ENCODE results near the gene XBP1. TPM values are rescaled to one million over a fixed set of nuclear protein-coding genes. Genes with fewer than 3 reads are reported as not detected.

Gene XBP1
- total and polyA plus RNA-seq, 2 experiments from 2014 or later, result 96.8 to 179 TPM

- no peaks in the 10 kb centered on the region for H3K27me3 ChIP-seq
- peaks cover 32% of the 10 kb centered on the region for H3K36me3 ChIP-seq
- TF ChIP-seq, protein P1, sequence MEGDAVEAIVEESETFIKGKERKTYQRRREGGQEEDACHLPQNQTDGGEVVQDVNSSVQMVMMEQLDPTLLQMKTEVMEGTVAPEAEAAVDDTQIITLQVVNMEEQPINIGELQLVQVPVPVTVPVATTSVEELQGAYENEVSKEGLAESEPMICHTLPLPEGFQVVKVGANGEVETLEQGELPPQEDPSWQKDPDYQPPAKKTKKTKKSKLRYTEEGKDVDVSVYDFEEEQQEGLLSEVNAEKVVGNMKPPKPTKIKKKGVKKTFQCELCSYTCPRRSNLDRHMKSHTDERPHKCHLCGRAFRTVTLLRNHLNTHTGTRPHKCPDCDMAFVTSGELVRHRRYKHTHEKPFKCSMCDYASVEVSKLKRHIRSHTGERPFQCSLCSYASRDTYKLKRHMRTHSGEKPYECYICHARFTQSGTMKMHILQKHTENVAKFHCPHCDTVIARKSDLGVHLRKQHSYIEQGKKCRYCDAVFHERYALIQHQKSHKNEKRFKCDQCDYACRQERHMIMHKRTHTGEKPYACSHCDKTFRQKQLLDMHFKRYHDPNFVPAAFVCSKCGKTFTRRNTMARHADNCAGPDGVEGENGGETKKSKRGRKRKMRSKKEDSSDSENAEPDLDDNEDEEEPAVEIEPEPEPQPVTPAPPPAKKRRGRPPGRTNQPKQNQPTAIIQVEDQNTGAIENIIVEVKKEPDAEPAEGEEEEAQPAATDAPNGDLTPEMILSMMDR (IDR thresholded peaks at IDR 0.05; ENCODE audit: low read depth, low read length), result no peak
- H3K9me3 ChIP-seq (ENCODE audit: low read depth), result no peaks in the 10 kb centered on the region
- H3K27ac ChIP-seq, result no peak overlapping the region
- no peak overlapping the region for H3K4me3 ChIP-seq
- no peak for DNase-seq (ENCODE audit: low read depth in 1 of 2, low spot score in 1 of 2)
- peaks cover 13% of the 10 kb centered on the region for H3K4me1 ChIP-seq (ENCODE audit: low read depth)
Measured at GRCh38 chr22:28780296-28780695, 20.1 kb downstream of the XBP1 start.

GRCh38 chr22:28779833-28780232, 20.5 kb downstream of the XBP1 start:
- no peaks in the 10 kb centered on the region for H3K27me3 ChIP-seq
- H3K36me3 ChIP-seq, result peaks cover 27% of the 10 kb centered on the region
- peaks cover 13% of the 10 kb centered on the region for H3K4me1 ChIP-seq (ENCODE audit: low read depth)
- DNase-seq (ENCODE audit: low read depth in 1 of 2, low spot score in 1 of 2), result no peak
- no peaks in the 10 kb centered on the region for H3K9me3 ChIP-seq (ENCODE audit: low read depth)
- no peak overlapping the region for H3K4me3 ChIP-seq
- H3K27ac ChIP-seq, result peak overlapping the region; percentile 13
- TF ChIP-seq, protein P1 (IDR thresholded peaks at IDR 0.05; ENCODE audit: low read depth, low read length), result no peak

DNA sequence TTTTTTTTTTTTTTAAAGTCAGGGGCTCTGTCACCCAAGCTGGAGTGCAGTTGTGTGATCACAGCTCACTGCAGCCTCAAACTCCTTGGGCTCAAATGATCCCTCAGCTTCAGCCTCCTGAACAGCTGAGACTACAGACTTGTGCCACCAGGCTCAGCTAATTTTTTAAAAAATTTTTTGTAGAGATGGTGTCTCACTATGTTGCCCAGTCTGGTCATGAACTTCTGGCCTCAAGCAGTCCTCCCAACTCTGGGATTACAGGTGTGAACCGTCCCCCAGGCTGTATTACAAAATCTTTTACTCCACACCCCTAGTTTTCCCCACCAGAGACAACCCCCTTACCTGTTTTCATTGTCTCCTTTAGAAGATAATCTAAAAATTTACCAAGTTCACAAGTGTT, 26.0 kb downstream of the XBP1 start:
- Histone ChIP-seq H3K9me3 (ENCODE audit: low read depth) (no peaks in the 10 kb centered on the region), H3K4me1 (ENCODE audit: low read depth) (peaks cover 8% of the 10 kb centered on the region), H3K4me3 (no peak overlapping the region), H3K27me3 (no peaks in the 10 kb centered on the region), H3K36me3 (peaks cover 5% of the 10 kb centered on the region), H3K27ac (no peak overlapping the region)
- DNase-seq (ENCODE audit: low read depth in 1 of 2, low spot score in 1 of 2), result no peak
- TF ChIP-seq, protein P1 (IDR thresholded peaks at IDR 0.05; ENCODE audit: low read depth, low read length), result no peak

DNA sequence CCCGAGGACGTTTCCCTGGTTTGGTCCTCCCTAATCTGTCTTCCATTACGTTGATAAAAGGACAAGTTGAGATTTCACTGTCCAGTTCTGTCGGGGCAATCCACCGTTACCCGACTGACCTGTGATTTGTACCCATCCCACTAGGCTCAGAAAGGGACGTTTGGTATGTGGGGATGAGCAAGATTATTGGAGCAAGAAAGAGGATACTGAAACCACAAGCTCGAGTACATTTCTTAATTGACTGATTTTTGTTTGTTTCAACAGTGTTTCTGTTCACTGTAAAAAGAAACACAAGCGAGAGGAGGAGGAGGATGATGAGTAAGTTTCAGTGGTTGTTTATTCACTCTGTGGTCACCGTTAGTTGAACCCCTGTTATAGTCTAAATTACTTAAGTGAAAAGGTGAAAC, 26.9 kb downstream of the XBP1 start:
- Histone ChIP-seq H3K36me3 (peaks cover 5% of the 10 kb centered on the region), H3K27ac (peak overlapping the region; percentile 99)
- DNase-seq (ENCODE audit: low read depth in 1 of 2, low spot score in 1 of 2), result peak in 1 of 2 donors; percentile 34

GRCh38 chr22:28772633-28773460, 27.5 kb downstream of the XBP1 start, which contains the start of gene CCDC117:
Gene CCDC117, plus strand, starts transcription at chr22:28772695. Its CDS starts 155 bp downstream, at chr22:28772850.
- Histone ChIP-seq H3K27me3 (no peaks in the 10 kb centered on the region), H3K27ac (peak within 1 kb of the TSS; percentile 99), H3K9me3 (ENCODE audit: low read depth) (no peaks in the 10 kb centered on the region), H3K4me1 (ENCODE audit: low read depth) (no peaks in the 10 kb centered on the region), H3K4me3 (peak within 1 kb of the TSS; percentile 91), H3K36me3 (peaks cover 5% of the 10 kb centered on the region)
- TF ChIP-seq, protein P1 (IDR thresholded peaks at IDR 0.05; ENCODE audit: low read depth, low read length), result peak; percentile 10
- peak; percentile 95 to 98 for DNase-seq (ENCODE audit: low read depth in 1 of 2, low spot score in 1 of 2)

More for the DNA sequence above, 26.9 kb downstream of the XBP1 start:
- no peaks in the 10 kb centered on the region for H3K9me3 ChIP-seq (ENCODE audit: low read depth)
- peak overlapping the region; percentile 91 for H3K4me3 ChIP-seq
- TF ChIP-seq, protein P1 (IDR thresholded peaks at IDR 0.05; ENCODE audit: low read depth, low read length), result no peak
- no peaks in the 10 kb centered on the region for H3K27me3 ChIP-seq
- peaks cover under 1% of the 10 kb centered on the region for H3K4me1 ChIP-seq (ENCODE audit: low read depth)

Data from cardiac muscle cell (in vitro differentiated cells and primary cell).